PC-9 (cell line): ENCODE results near the gene CPVL. TPM values are rescaled to one million over a fixed set of nuclear protein-coding genes. Genes with fewer than 3 reads are reported as not detected.

Source experiments
- BruUV-seq: library from RNA; stranded (reverse); fragments of 400-500 nt; replicated peaks from 2 replicates; lab custom pipeline; 2021; lab: Mats Ljungman, UMichigan
- CTCF ChIA-PET: fragments of 300-600 bp; sonication (Branson Sonifier 250); formaldehyde crosslinking; loops from one replicate; lab custom pipeline; 2022; ENCODE audit warnings: antibody characterized with exemption; lab: Charles Lee
- POLR2A ChIA-PET: fragments of 300-600 bp; sonication (Branson Sonifier 250); formaldehyde crosslinking; loops from one replicate; lab custom pipeline; 2022; ENCODE audit warnings: antibody characterized with exemption; ENCODE audit not compliant: unreplicated experiment; lab: Charles Lee
- DNase-seq, 2 experiments: peaks; one replicate each; pipeline versions ENCODE4 v3.0.0 to v3.0.0-alpha.2; 2015 to 2022; ENCODE audit warnings: mixed read lengths in 1 of 2
- H2AFZ ChIP-seq: fragments of 200-600 bp; sonication (generic); 2 replicates; pipeline ENCODE4 v1.8.1; 2017; ENCODE audit warnings: antibody characterized with exemption
- H3F3A ChIP-seq: fragments of 200-600 bp; sonication (generic); 2 replicates; pipeline ENCODE4 v1.8.1; 2017; ENCODE audit warnings: antibody characterized with exemption, mild to moderate bottlenecking, low read depth; ENCODE audit not compliant: insufficient read depth
- H3K27ac ChIP-seq: fragments of 200-600 bp; sonication (generic); 2 replicates; pipeline ENCODE4 v1.6.1; 2016; ENCODE audit warnings: mixed run types
- H3K27me3 ChIP-seq: fragments of 200-600 bp; sonication (generic); 2 replicates; pipeline ENCODE4 v1.6.1; 2016; ENCODE audit warnings: low read depth, mixed run types; ENCODE audit not compliant: insufficient read depth
- H3K36me3 ChIP-seq: fragments of 200-600 bp; sonication (generic); 2 replicates; pipeline ENCODE4 v1.6.1; 2016; ENCODE audit warnings: low read depth, mixed run types
- H3K4me1 ChIP-seq: fragments of 200-600 bp; sonication (generic); replicated peaks from 2 replicates; pipeline ENCODE4 v1.6.1; 2016; ENCODE audit warnings: mixed run types; ENCODE audit not compliant: insufficient read depth
- H3K4me2 ChIP-seq: fragments of 200-600 bp; sonication (generic); 2 replicates; pipeline ENCODE4 v1.6.1; 2017; ENCODE audit warnings: mixed run types
- H3K4me3 ChIP-seq: fragments of 200-600 bp; sonication (generic); 2 replicates; pipeline ENCODE4 v1.6.1; 2016; ENCODE audit warnings: mixed run types
- H3K79me2 ChIP-seq: fragments of 200-600 bp; sonication (generic); 2 replicates; pipeline ENCODE4 v1.6.1; 2017; ENCODE audit warnings: low read depth, mixed run types
- H3K9me2 ChIP-seq: fragments of 200-600 bp; sonication (generic); 2 replicates; pipeline ENCODE4 v1.8.1; 2017; ENCODE audit warnings: mild to moderate bottlenecking; ENCODE audit not compliant: insufficient read depth
- H3K9me3 ChIP-seq: fragments of 200-600 bp; sonication (generic); 2 replicates; pipeline ENCODE4 v1.8.1; 2016; ENCODE audit warnings: low read depth; ENCODE audit not compliant: insufficient read depth
- H4K20me1 ChIP-seq: fragments of 200-600 bp; sonication (generic); 2 replicates; pipeline ENCODE4 v1.8.1; 2017; ENCODE audit not compliant: insufficient read depth
- CTCF ChIP-seq: fragments of 200-600 bp; sonication (generic); conservative IDR thresholded peaks from 2 replicates; pipeline ENCODE4 v1.6.1; 2017; ENCODE audit warnings: mixed run types, antibody characterized with exemption, mild to moderate bottlenecking, moderate library complexity
- EZH2 ChIP-seq: fragments of 200-600 bp; sonication (generic); IDR thresholded peaks from 2 replicates; pipeline ENCODE4 v1.8.0; 2017; ENCODE audit warnings: antibody characterized with exemption, low read depth
- intact Hi-C: fragments of 100-400 bp; cut with micrococcal nuclease; formaldehyde crosslinking; loops from one replicate; pipeline ENCODE4 v1.10.0; 2022; ENCODE audit not compliant: unreplicated experiment
- total RNA-seq: library from RNA; stranded (reverse); gene quantifications from 2 replicates; pipeline ENCODE4 v1.2.3, GENCODE V29; 2021

Gene CPVL
- total RNA-seq, 1 experiment from 2014 or later = not detected

- no peak overlapping the region for H3K27ac ChIP-seq
- no peak overlapping the region for H2AFZ ChIP-seq
- H3K4me1 ChIP-seq = peaks cover 53% of the 10 kb centered on the region
- no peak overlapping the region for H3K4me3 ChIP-seq
- CTCF ChIA-PET = no interaction called here
- intact Hi-C loops = no loop called here
- no peaks in the 10 kb centered on the region for H3K9me2 ChIP-seq
- no peaks in the 10 kb centered on the region for H4K20me1 ChIP-seq
- H3K4me2 ChIP-seq = peak overlapping the region; percentile 53
- no peaks in the 10 kb centered on the region for H3K9me3 ChIP-seq
- H3K27me3 ChIP-seq = no peaks in the 10 kb centered on the region
- POLR2A ChIA-PET = no interaction called here
- DNase-seq = no peak
- BruUV-seq = no TSS peak
- TF ChIP-seq EZH2 (no peak), CTCF (no peak)
- H3K36me3 ChIP-seq = no peaks in the 10 kb centered on the region
- H3F3A ChIP-seq = peaks cover 35% of the 10 kb centered on the region
- no peaks in the 10 kb centered on the region for H3K79me2 ChIP-seq
Observed at GRCh38 chr7:29193316-29194205, 47.2 kb upstream of the CPVL start.

GRCh38 chr7:29192811-29193210 lies 46.5 kb upstream of the CPVL start:
- peaks cover 53% of the 10 kb centered on the region for H3K4me1 ChIP-seq
- no peaks in the 10 kb centered on the region for H3K9me2 ChIP-seq
- H3K4me2 ChIP-seq = peak overlapping the region; percentile 53
- peaks cover 35% of the 10 kb centered on the region for H3F3A ChIP-seq
- ChIA-PET POLR2A (no interaction called here), CTCF (no interaction called here)
- H4K20me1 ChIP-seq = no peaks in the 10 kb centered on the region
- no peaks in the 10 kb centered on the region for H3K36me3 ChIP-seq
- TF ChIP-seq CTCF = no peak
- TF ChIP-seq EZH2 = no peak
- no peaks in the 10 kb centered on the region for H3K27me3 ChIP-seq
- DNase-seq = no peak
- no TSS peak for BruUV-seq
- H2AFZ ChIP-seq = no peak overlapping the region
- H3K27ac ChIP-seq = peak overlapping the region; percentile 61
- H3K79me2 ChIP-seq = no peaks in the 10 kb centered on the region
- H3K9me3 ChIP-seq = no peaks in the 10 kb centered on the region
- intact Hi-C loops = no loop called here
- H3K4me3 ChIP-seq = no peak overlapping the region

GRCh38 chr7:29192323-29192722 lies 46.0 kb upstream of the CPVL start:
- H3K9me3 ChIP-seq = no peaks in the 10 kb centered on the region
- BruUV-seq = no TSS peak
- no peaks in the 10 kb centered on the region for H3K9me2 ChIP-seq
- 0 out of 2 replicates have a peak overlapping the region, but pooled peaks have one; percentile 6 for H2AFZ ChIP-seq
- intact Hi-C loops = no loop called here
- no peaks in the 10 kb centered on the region for H3K27me3 ChIP-seq
- H3K36me3 ChIP-seq = no peaks in the 10 kb centered on the region
- H3F3A ChIP-seq = peaks cover 35% of the 10 kb centered on the region
- POLR2A ChIA-PET = no interaction called here
- TF ChIP-seq EZH2 (no peak), CTCF (no peak)
- H4K20me1 ChIP-seq = no peaks in the 10 kb centered on the region
- peak in 1 of 2 experiments; percentile 86 for DNase-seq
- peak overlapping the region; percentile 1; the same call in 1 of the 2 replicates for H3K4me3 ChIP-seq
- H3K27ac ChIP-seq = peak overlapping the region; percentile 61
- CTCF ChIA-PET = no interaction called here
- H3K4me2 ChIP-seq = peak overlapping the region; percentile 53
- H3K4me1 ChIP-seq = peaks cover 53% of the 10 kb centered on the region
- H3K79me2 ChIP-seq = no peaks in the 10 kb centered on the region
